HEK293 (cell line): ENCODE results near the gene SCGB1A1.

ENCODE experiments used
- KLF7 ChIP-seq: fragments of 450-650 bp; formaldehyde crosslinking; IDR thresholded peaks from 2 replicates; pipeline ENCODE4 v1.5.1; 2016; ENCODE audit warnings: missing biosample characterization, missing genetic modification characterization, borderline replicate concordance
- OSR2 ChIP-seq: fragments of 450-650 bp; formaldehyde crosslinking; IDR thresholded peaks from 2 replicates; pipeline ENCODE4 v1.5.1; 2016; ENCODE audit warnings: missing biosample characterization, missing genetic modification characterization
- PRDM10 ChIP-seq: fragments of 450-650 bp; formaldehyde crosslinking; IDR thresholded peaks from 2 replicates; pipeline ENCODE4 v1.5.1; 2016; ENCODE audit warnings: missing biosample characterization, missing genetic modification characterization
- REST ChIP-seq: fragments of 450-650 bp; formaldehyde crosslinking; IDR thresholded peaks from 2 replicates; pipeline ENCODE4 v1.5.1; 2016; ENCODE audit warnings: missing biosample characterization, missing genetic modification characterization
- SALL2 ChIP-seq: fragments of 450-650 bp; formaldehyde crosslinking; IDR thresholded peaks from 2 replicates; pipeline ENCODE4 v1.5.0; 2017; ENCODE audit warnings: missing biosample characterization, mild to moderate bottlenecking, missing genetic modification characterization, borderline replicate concordance
- SP3 ChIP-seq: fragments of 450-650 bp; formaldehyde crosslinking; IDR thresholded peaks from 2 replicates; pipeline ENCODE4 v1.5.1; 2016; ENCODE audit warnings: missing biosample characterization, missing genetic modification characterization
- ZBTB20 ChIP-seq: fragments of 450-650 bp; formaldehyde crosslinking; IDR thresholded peaks from 2 replicates; pipeline ENCODE4 v1.5.1; 2016; ENCODE audit warnings: missing biosample characterization, missing genetic modification characterization
- ZNF148 ChIP-seq: fragments of 450-650 bp; formaldehyde crosslinking; IDR thresholded peaks from 2 replicates; pipeline ENCODE4 v1.5.0; 2017; ENCODE audit warnings: missing biosample characterization, missing genetic modification characterization, borderline replicate concordance
- ZNF2 ChIP-seq: fragments of 450-650 bp; formaldehyde crosslinking; IDR thresholded peaks from 2 replicates; pipeline ENCODE4 v1.5.1; 2016; ENCODE audit warnings: missing biosample characterization, missing genetic modification characterization
- ZNF239 ChIP-seq: fragments of 450-650 bp; formaldehyde crosslinking; IDR thresholded peaks from 2 replicates; pipeline ENCODE4 v1.5.1; 2016; ENCODE audit warnings: missing biosample characterization, missing genetic modification characterization
- ZNF416 ChIP-seq: fragments of 450-650 bp; formaldehyde crosslinking; IDR thresholded peaks from 2 replicates; pipeline ENCODE4 v1.5.1; 2016; ENCODE audit warnings: missing biosample characterization, missing genetic modification characterization
- ZNF510 ChIP-seq: fragments of 450-650 bp; formaldehyde crosslinking; IDR thresholded peaks from 2 replicates; pipeline ENCODE4 v1.5.1; 2018; ENCODE audit warnings: mild to moderate bottlenecking, missing genetic modification characterization, missing biosample characterization; ENCODE audit not compliant: insufficient replicate concordance
- ZNF514 ChIP-seq: fragments of 450-650 bp; formaldehyde crosslinking; IDR thresholded peaks from 2 replicates; pipeline ENCODE4 v1.5.1; 2016; ENCODE audit warnings: missing biosample characterization, missing genetic modification characterization
- ZNF558 ChIP-seq: fragments of 450-650 bp; formaldehyde crosslinking; IDR thresholded peaks from 2 replicates; pipeline ENCODE4 v1.5.1; 2016; ENCODE audit warnings: missing biosample characterization, missing genetic modification characterization
- ZNF560 ChIP-seq: fragments of 450-650 bp; formaldehyde crosslinking; IDR thresholded peaks from 2 replicates; pipeline ENCODE4 v1.5.1; 2017; ENCODE audit warnings: missing biosample characterization, missing genetic modification characterization, borderline replicate concordance
- ZNF621 ChIP-seq: fragments of 450-650 bp; formaldehyde crosslinking; IDR thresholded peaks from 2 replicates; pipeline ENCODE4 v1.5.1; 2017; ENCODE audit warnings: missing biosample characterization, missing genetic modification characterization
- ZNF639 ChIP-seq: fragments of 450-650 bp; formaldehyde crosslinking; IDR thresholded peaks from 2 replicates; pipeline ENCODE4 v1.5.1; 2016; ENCODE audit warnings: missing biosample characterization, missing genetic modification characterization
- ZNF76 ChIP-seq: fragments of 450-650 bp; formaldehyde crosslinking; IDR thresholded peaks from 2 replicates; pipeline ENCODE4; 2016; ENCODE audit warnings: low read depth, missing biosample characterization, missing genetic modification characterization, borderline replicate concordance
- TF ChIP-seq, protein P1 (sequence below): fragments of 450-650 bp; formaldehyde crosslinking; optimal IDR thresholded peaks from 2 replicates; pipeline ENCODE3; 2016; ENCODE audit warnings: missing biosample characterization, mild to moderate bottlenecking, missing genetic modification characterization
- TF ChIP-seq, protein P2 (sequence below): fragments of 450-650 bp; formaldehyde crosslinking; IDR thresholded peaks from 2 replicates; pipeline ENCODE4 v1.5.1; 2016; ENCODE audit warnings: missing biosample characterization, missing genetic modification characterization
- TF ChIP-seq, protein P3 (sequence below): fragments of 450-650 bp; formaldehyde crosslinking; IDR thresholded peaks from 2 replicates; pipeline ENCODE4 v1.5.1; 2016; ENCODE audit warnings: missing biosample characterization, missing genetic modification characterization
- TF ChIP-seq, protein P4 (sequence below): fragments of 450-650 bp; formaldehyde crosslinking; IDR thresholded peaks from 2 replicates; pipeline ENCODE4 v1.5.1; 2017; ENCODE audit warnings: missing biosample characterization, missing genetic modification characterization

The SCGB1A1 gene

GRCh38 chr11:62472063-62472884 lies 53.4 kb downstream of the SCGB1A1 start (continued):
- TF ChIP-seq ZNF148 (tag by site-specific recombination): no peak
- TF ChIP-seq, protein P1, sequence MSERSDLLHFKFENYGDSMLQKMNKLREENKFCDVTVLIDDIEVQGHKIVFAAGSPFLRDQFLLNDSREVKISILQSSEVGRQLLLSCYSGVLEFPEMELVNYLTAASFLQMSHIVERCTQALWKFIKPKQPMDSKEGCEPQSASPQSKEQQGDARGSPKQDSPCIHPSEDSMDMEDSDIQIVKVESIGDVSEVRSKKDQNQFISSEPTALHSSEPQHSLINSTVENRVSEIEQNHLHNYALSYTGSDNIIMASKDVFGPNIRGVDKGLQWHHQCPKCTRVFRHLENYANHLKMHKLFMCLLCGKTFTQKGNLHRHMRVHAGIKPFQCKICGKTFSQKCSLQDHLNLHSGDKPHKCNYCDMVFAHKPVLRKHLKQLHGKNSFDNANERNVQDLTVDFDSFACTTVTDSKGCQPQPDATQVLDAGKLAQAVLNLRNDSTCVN (tag by site-specific recombination): no peak
- peak; percentile 68 for TF ChIP-seq PRDM10 (tag by site-specific recombination)
- TF ChIP-seq ZNF2 (tag by site-specific recombination): peak; percentile 49; the same call in 1 of the 2 replicates
- TF ChIP-seq ZNF558 (tag by site-specific recombination): no peak
- no peak for TF ChIP-seq KLF7
- 0 out of 2 replicates have a peak, but pooled peaks have one; percentile 62 for TF ChIP-seq ZNF639
- TF ChIP-seq ZNF560 (tag by site-specific recombination): no peak
- TF ChIP-seq, protein P2, sequence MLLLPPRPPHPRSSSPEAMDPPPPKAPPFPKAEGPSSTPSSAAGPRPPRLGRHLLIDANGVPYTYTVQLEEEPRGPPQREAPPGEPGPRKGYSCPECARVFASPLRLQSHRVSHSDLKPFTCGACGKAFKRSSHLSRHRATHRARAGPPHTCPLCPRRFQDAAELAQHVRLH (tag by site-specific recombination): no peak
- TF ChIP-seq ZNF239 (tag by site-specific recombination): no peak
- TF ChIP-seq ZNF416 (tag by site-specific recombination): no peak
- no peak for TF ChIP-seq SALL2 (tag by site-specific recombination)
- no peak for TF ChIP-seq ZNF510 (tag by site-specific recombination)
- no peak for TF ChIP-seq ZNF514 (tag by site-specific recombination)
- no peak for TF ChIP-seq REST (tag by site-specific recombination)
- TF ChIP-seq, protein P3, sequence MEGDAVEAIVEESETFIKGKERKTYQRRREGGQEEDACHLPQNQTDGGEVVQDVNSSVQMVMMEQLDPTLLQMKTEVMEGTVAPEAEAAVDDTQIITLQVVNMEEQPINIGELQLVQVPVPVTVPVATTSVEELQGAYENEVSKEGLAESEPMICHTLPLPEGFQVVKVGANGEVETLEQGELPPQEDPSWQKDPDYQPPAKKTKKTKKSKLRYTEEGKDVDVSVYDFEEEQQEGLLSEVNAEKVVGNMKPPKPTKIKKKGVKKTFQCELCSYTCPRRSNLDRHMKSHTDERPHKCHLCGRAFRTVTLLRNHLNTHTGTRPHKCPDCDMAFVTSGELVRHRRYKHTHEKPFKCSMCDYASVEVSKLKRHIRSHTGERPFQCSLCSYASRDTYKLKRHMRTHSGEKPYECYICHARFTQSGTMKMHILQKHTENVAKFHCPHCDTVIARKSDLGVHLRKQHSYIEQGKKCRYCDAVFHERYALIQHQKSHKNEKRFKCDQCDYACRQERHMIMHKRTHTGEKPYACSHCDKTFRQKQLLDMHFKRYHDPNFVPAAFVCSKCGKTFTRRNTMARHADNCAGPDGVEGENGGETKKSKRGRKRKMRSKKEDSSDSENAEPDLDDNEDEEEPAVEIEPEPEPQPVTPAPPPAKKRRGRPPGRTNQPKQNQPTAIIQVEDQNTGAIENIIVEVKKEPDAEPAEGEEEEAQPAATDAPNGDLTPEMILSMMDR (tag by site-specific recombination): no peak
- no peak for TF ChIP-seq ZNF76 (tag by site-specific recombination)
- no peak for TF ChIP-seq OSR2 (tag by site-specific recombination)
- TF ChIP-seq, protein P4, sequence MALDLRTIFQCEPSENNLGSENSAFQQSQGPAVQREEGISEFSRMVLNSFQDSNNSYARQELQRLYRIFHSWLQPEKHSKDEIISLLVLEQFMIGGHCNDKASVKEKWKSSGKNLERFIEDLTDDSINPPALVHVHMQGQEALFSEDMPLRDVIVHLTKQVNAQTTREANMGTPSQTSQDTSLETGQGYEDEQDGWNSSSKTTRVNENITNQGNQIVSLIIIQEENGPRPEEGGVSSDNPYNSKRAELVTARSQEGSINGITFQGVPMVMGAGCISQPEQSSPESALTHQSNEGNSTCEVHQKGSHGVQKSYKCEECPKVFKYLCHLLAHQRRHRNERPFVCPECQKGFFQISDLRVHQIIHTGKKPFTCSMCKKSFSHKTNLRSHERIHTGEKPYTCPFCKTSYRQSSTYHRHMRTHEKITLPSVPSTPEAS: no peak
- TF ChIP-seq SP3 (tag by site-specific recombination): peak; percentile 21; the same call in 1 of the 2 replicates
- peak; percentile 51; the same call in 1 of the 2 replicates for TF ChIP-seq ZBTB20 (tag by site-specific recombination)
- no peak for TF ChIP-seq ZNF621
